Mesendoderm (in vitro differentiated cells): ENCODE data around the gene FRA10AC1.
A peak's percentile ranks its signal among the peaks of the same experiment; 100 is the strongest.

ENCODE experiments used
- DNase-seq: peaks from one replicate; pipeline ENCODE4 v3.0.0; 2013
- H2AK5ac ChIP-seq: 2 replicates; pipeline ENCODE4 v1.6.1; 2013; ENCODE audit warnings: low read length, inconsistent platforms
- H2BK120ac ChIP-seq: 2 replicates; pipeline ENCODE4 v1.6.1; 2013; ENCODE audit warnings: low read depth, mild to moderate bottlenecking, low read length, moderate library complexity, mixed read lengths
- H2BK15ac ChIP-seq: replicated peaks from 2 replicates; pipeline ENCODE4 v1.6.1; 2013; ENCODE audit warnings: low read depth, mild to moderate bottlenecking, moderate library complexity
- H2BK5ac ChIP-seq: 2 replicates; pipeline ENCODE4 v1.6.1; 2013; ENCODE audit warnings: low read length, inconsistent platforms
- H3K18ac ChIP-seq: 2 replicates; pipeline ENCODE4 v1.6.1; 2013; ENCODE audit warnings: mild to moderate bottlenecking, low read length, mixed read lengths
- H3K23ac ChIP-seq: one replicate; pipeline ENCODE4 v1.6.1; 2013; ENCODE audit warnings: low read length
- H3K27ac ChIP-seq: 2 replicates; pipeline ENCODE4 v1.5.1; 2013; ENCODE audit warnings: low read depth, mild to moderate bottlenecking, inconsistent platforms, low read length, moderate library complexity
- H3K27me3 ChIP-seq: 2 replicates; pipeline ENCODE4 v1.6.1; 2013; ENCODE audit warnings: low read length, control low read depth, mild to moderate bottlenecking, inconsistent platforms; ENCODE audit not compliant: insufficient read depth, poor library complexity
- H3K36me3 ChIP-seq: 2 replicates; pipeline ENCODE4 v1.6.1; 2013; ENCODE audit warnings: low read length, inconsistent platforms; ENCODE audit not compliant: control insufficient read depth, insufficient read depth
- H3K4ac ChIP-seq: one replicate; pipeline ENCODE4 v1.6.1; 2013; ENCODE audit warnings: low read depth, mild to moderate bottlenecking, low read length, moderate library complexity
- H3K4me1 ChIP-seq: 2 replicates; pipeline ENCODE4 v1.6.1; 2013; ENCODE audit warnings: low read depth, low read length, inconsistent platforms; ENCODE audit not compliant: control insufficient read depth
- H3K4me2 ChIP-seq: 2 replicates; pipeline ENCODE4 v1.6.1; 2013; ENCODE audit warnings: low read length
- H3K4me3 ChIP-seq: 2 replicates; pipeline ENCODE4 v1.5.1; 2013; ENCODE audit warnings: mild to moderate bottlenecking, low read length
- H3K56ac ChIP-seq: one replicate; pipeline ENCODE4 v1.6.1; 2013; ENCODE audit warnings: low read length
- H3K79me1 ChIP-seq: 2 replicates; pipeline ENCODE4 v1.6.1; 2013; ENCODE audit warnings: low read length, inconsistent platforms
- H3K79me2 ChIP-seq: 2 replicates; pipeline ENCODE4 v1.6.1; 2013; ENCODE audit warnings: mild to moderate bottlenecking, low read length; ENCODE audit not compliant: control insufficient read depth, insufficient read depth
- H3K9ac ChIP-seq: 2 replicates; pipeline ENCODE4 v1.6.1; 2013; ENCODE audit warnings: low read length, inconsistent platforms
- H4K5ac ChIP-seq: one replicate; pipeline ENCODE4 v1.6.1; 2013; ENCODE audit warnings: low read length
- H4K8ac ChIP-seq: one replicate; pipeline ENCODE4 v1.6.1; 2013; ENCODE audit warnings: low read depth, mild to moderate bottlenecking, control low read depth, low read length, moderate library complexity
- WGBS: extraction: QIAGEN DNeasy Blood & Tissue Kit; methylation state at CpG from one replicate; pipeline ENCODE4 v1.1.7; 2013; ENCODE audit warnings: low lambda C conversion rate, missing lambda C conversion rate; ENCODE audit not compliant: insufficient coverage; ENCODE audit errors: extremely low coverage; 5-methylcytosine and 5-hydroxymethylcytosine counted together

FRA10AC1 gene

DNA sequence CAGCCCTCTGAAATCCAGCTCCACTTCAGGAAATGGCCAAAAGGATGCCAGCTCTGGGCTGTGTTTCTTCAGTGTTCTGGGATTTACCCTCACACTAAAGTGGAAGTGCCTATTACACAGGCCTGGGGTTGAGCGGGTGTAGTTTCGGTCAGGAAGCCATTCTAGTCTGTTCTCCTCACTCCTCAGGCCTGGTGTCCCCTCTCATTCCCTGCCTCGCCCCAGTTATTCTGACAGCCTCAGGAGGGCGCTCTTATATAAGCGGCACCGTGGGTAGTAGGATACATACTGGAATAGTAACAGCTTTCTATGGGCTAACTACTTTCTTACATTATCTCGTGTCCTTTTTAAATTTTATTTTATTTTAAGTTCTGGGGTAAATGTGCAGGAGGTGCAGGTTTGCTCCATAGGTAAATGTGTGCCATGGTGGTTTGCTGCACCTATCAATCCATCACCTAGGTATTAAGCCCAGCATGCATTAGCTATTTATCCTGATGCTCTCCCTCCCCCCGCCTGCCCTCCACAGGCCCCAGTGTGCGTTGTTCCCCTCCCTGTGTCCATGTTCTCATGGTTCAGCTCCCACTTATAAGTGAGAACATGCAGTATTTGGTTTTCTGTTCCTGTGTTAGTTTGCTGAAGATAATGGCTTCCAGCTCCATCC lies 43.1 kb upstream of the FRA10AC1 start:
- Histone ChIP-seq H3K4me2 (no peak overlapping the region), H2BK5ac (no peak overlapping the region), H3K9ac (no peak overlapping the region), H3K27ac (no peak overlapping the region), H3K4me1 (peaks cover 6% of the 10 kb centered on the region), H3K79me1 (no peaks in the 10 kb centered on the region), H3K56ac (no peak overlapping the region), H3K23ac (no peak overlapping the region), H3K79me2 (no peaks in the 10 kb centered on the region), H3K18ac (no peak overlapping the region), H4K8ac (no peak overlapping the region), H4K5ac (no peak overlapping the region), H2BK120ac (no peak overlapping the region), H3K4me3 (no peak overlapping the region), H3K4ac (no peak overlapping the region), H2BK15ac (no peak overlapping the region), H2AK5ac (no peak overlapping the region), H3K36me3 (no peaks in the 10 kb centered on the region), H3K27me3 (no peaks in the 10 kb centered on the region)
- peak; percentile 85 for DNase-seq
- WGBS: no CpG with 5 or more reads among the region's 9 CpGs

DNA sequence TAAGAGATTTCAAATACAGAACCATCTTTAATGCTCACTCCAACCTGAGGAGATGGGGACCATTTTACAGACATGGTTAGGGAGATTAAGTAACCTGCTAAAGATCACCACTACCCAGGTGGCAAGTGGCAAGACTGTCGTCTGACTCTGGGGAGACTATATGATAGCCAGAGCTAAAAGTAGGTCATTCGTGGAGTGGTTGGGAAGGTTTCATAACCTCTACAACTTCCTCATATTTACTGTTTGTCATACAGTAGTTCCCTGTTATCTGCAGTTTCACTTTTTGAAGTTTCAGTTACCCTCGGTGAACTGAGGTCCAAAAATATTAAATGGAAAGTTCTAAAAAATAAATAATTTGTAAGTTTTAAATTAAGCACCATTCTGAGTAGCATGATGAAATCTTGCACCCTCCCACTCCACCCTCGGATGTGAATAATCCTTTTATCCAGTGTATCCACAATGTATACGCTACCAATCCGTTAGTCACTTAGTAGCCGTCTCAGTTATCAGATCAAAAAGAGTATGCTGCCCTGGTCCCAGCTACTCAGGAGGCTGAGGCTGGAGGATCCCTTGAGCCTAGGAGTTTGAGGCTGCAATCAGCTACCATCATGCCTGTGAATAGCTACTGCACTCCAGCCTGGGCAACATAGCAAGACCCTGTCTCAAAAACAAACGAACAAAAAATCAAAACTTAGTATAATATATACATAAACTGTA lies 40.4 kb upstream of the FRA10AC1 start:
- Histone ChIP-seq H3K23ac (no peak overlapping the region), H3K27ac (no peak overlapping the region), H4K5ac (no peak overlapping the region), H3K27me3 (no peaks in the 10 kb centered on the region), H2BK5ac (no peak overlapping the region), H3K18ac (no peak overlapping the region), H3K56ac (no peak overlapping the region), H3K79me1 (no peaks in the 10 kb centered on the region), H3K4me1 (no peaks in the 10 kb centered on the region), H2AK5ac (no peak overlapping the region), H3K4me2 (no peak overlapping the region), H3K9ac (no peak overlapping the region), H3K4ac (no peak overlapping the region), H3K36me3 (no peaks in the 10 kb centered on the region), H3K79me2 (no peaks in the 10 kb centered on the region), H2BK15ac (no peak overlapping the region), H4K8ac (no peak overlapping the region), H3K4me3 (no peak overlapping the region), H2BK120ac (no peak overlapping the region)
- no CpG with 5 or more reads among the region's 8 CpGs for WGBS
- DNase-seq: no peak

DNA sequence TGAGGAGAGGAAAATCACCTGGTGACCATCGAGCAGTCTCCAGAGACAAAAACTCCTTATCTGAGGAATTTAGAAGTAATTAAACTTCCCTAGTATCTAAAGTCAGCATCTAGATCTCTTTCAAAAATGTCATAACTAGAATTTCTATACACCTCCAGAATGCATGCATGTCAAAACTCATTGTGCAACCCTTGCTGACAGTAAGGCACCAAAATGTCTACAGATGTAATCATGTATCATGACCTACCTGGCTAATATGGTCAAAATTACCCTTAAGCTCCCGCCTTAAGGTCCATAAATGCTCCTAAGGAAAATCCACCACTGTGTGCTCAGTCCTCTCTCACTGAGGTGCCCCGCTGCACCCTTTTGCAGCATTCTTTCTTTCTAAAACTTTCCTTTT lies 39.0 kb upstream of the FRA10AC1 start:
- H3K4me3 ChIP-seq: no peak overlapping the region
- no peak for DNase-seq
- no peak overlapping the region for H3K18ac ChIP-seq
- H2AK5ac ChIP-seq: no peak overlapping the region
- H3K4me2 ChIP-seq: no peak overlapping the region
- no peak overlapping the region for H2BK5ac ChIP-seq
- H3K4me1 ChIP-seq: no peaks in the 10 kb centered on the region
- H3K9ac ChIP-seq: no peak overlapping the region
- no peak overlapping the region for H2BK120ac ChIP-seq
- H3K23ac ChIP-seq: no peak overlapping the region
- H3K79me1 ChIP-seq: no peaks in the 10 kb centered on the region
- no peak overlapping the region for H4K8ac ChIP-seq
- no peaks in the 10 kb centered on the region for H3K79me2 ChIP-seq
- no CpG with 5 or more reads among the region's 3 CpGs for WGBS
- H3K36me3 ChIP-seq: no peaks in the 10 kb centered on the region
- H3K27me3 ChIP-seq: no peaks in the 10 kb centered on the region
- no peak overlapping the region for H2BK15ac ChIP-seq
- no peak overlapping the region for H4K5ac ChIP-seq
- no peak overlapping the region for H3K27ac ChIP-seq
- H3K4ac ChIP-seq: no peak overlapping the region
- no peak overlapping the region for H3K56ac ChIP-seq

DNA sequence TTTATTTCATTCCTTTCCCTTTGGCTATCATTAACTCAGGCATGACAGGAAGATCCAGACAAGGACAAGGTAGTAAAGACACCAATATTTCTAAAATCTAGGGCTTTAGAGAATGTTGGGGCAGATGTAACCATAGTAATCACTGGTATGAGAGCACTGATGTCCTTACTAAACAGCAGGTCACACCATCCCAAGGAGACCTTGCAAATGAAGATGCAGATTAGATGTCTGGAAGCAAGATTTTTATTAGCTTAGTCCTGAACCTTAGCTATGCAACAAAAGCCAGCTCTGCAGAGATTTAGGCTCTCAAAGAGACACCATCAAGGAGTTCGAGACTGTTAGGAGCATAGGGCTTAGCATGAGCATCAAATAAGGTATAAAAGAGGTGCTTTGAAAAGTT lies 23.6 kb upstream of the FRA10AC1 start:
- H3K4ac ChIP-seq: no peak overlapping the region

DNA sequence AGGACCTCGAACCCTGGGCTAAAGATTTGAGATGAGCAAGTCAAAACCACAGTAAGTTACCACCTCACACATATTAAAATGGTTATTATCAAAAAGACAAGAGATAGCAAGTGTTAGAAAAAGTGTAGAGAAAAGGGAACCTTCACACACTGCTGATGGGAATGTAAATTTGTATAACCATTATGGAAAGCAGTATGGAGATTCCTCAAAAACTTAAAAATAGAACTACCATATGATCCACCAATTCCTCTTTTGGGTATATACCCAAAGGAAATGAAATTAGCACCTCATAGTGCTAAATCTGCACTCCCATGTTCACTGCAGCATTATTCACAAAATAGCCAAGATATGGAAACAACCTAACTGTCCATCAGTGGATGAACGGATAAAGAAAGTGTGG lies 20.8 kb upstream of the FRA10AC1 start:
- Histone ChIP-seq H2AK5ac (no peak overlapping the region), H2BK120ac (no peak overlapping the region), H2BK15ac (no peak overlapping the region), H3K4ac (no peak overlapping the region), H4K8ac (no peak overlapping the region), H3K27me3 (no peaks in the 10 kb centered on the region), H3K18ac (no peak overlapping the region), H3K36me3 (no peaks in the 10 kb centered on the region), H3K4me2 (no peak overlapping the region), H3K4me3 (no peak overlapping the region), H3K9ac (no peak overlapping the region), H3K23ac (no peak overlapping the region), H3K27ac (no peak overlapping the region), H2BK5ac (no peak overlapping the region), H3K79me2 (no peaks in the 10 kb centered on the region), H4K5ac (no peak overlapping the region), H3K56ac (no peak overlapping the region), H3K4me1 (peaks cover 2% of the 10 kb centered on the region), H3K79me1 (no peaks in the 10 kb centered on the region)
- no CpG with 5 or more reads among the region's 2 CpGs for WGBS
- DNase-seq: no peak

More for the DNA sequence above, 23.6 kb upstream of the FRA10AC1 start:
- Histone ChIP-seq H2AK5ac (no peak overlapping the region), H3K27me3 (no peaks in the 10 kb centered on the region), H3K23ac (no peak overlapping the region), H3K79me2 (no peaks in the 10 kb centered on the region), H3K9ac (no peak overlapping the region), H3K36me3 (no peaks in the 10 kb centered on the region), H2BK120ac (no peak overlapping the region), H2BK5ac (no peak overlapping the region), H3K4me1 (no peaks in the 10 kb centered on the region), H3K79me1 (no peaks in the 10 kb centered on the region), H3K56ac (no peak overlapping the region), H3K4me2 (no peak overlapping the region), H3K18ac (no peak overlapping the region), H4K8ac (no peak overlapping the region), H2BK15ac (no peak overlapping the region), H3K4me3 (no peak overlapping the region), H4K5ac (no peak overlapping the region), H3K27ac (no peak overlapping the region)
- no peak for DNase-seq
- no CpG with 5 or more reads among the region's 1 CpG for WGBS

DNA sequence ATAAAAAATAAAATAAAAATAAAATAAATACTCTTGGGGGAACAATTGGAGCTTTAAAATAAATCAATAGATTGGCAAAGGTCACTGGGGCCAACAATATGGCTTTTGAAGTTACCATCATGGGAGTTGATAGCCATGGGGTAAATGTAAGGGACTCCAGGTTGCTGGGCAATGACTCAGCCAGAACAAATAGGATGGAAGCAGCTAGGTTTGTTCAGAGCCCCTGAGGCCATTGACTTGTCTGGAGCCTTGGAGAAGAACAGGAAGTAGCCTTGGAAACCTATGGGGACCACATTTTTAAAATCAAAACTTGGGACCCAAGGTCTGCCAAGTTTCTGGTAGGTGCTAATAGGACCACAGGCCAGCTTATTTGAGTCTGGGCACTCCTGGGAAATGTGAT lies 20.2 kb upstream of the FRA10AC1 start:
- Histone ChIP-seq H3K4me1 (peaks cover 2% of the 10 kb centered on the region), H4K8ac (no peak overlapping the region), H3K23ac (no peak overlapping the region), H3K4ac (no peak overlapping the region), H3K4me2 (no peak overlapping the region), H3K18ac (no peak overlapping the region), H3K4me3 (no peak overlapping the region), H2BK120ac (no peak overlapping the region), H3K36me3 (no peaks in the 10 kb centered on the region), H3K9ac (no peak overlapping the region), H3K27ac (no peak overlapping the region), H3K79me1 (no peaks in the 10 kb centered on the region), H4K5ac (no peak overlapping the region), H2BK5ac (no peak overlapping the region), H2AK5ac (no peak overlapping the region), H2BK15ac (no peak overlapping the region), H3K27me3 (no peaks in the 10 kb centered on the region), H3K56ac (no peak overlapping the region), H3K79me2 (no peaks in the 10 kb centered on the region)
- peak; percentile 28 for DNase-seq
